ENCODE data around the gene DAPK2.

Gene DAPK2

DNA sequence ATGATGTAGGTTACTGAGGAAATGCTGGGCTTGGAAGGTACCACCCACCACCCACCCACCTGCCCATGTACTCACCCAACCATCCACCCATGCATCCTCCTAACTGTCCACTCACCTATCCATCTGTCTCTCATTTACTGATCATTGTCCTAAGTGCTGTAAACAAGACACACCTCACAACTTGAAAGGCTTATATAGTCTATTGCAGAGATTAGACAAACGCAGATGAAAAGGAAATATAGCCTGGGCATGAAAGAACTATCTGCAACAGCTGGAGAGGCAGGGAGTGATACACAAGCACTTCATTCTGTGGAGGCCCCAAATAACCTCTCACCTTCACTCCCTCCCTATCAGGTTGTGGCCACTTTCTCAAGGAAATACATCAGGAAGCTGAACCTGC is 54.0 kb downstream of the DAPK2 start:
- H3K9ac ChIP-seq (ENCODE audit: low read depth, low read length), result no peak overlapping the region
- H3K4me1 ChIP-seq (ENCODE audit: insufficient read depth, low read length), result no peaks in the 10 kb centered on the region
- H3K79me2 ChIP-seq (ENCODE audit: insufficient read depth, low read length), result no peaks in the 10 kb centered on the region
- no peak overlapping the region for H2AFZ ChIP-seq (ENCODE audit: low read depth, low read length)
- H3K4me3 ChIP-seq (ENCODE audit: low read depth in 1 of 2, low read length in 2 of 2), result no peak overlapping the region
- no peaks in the 10 kb centered on the region for H3K27me3 ChIP-seq (ENCODE audit: insufficient read depth, low read length, poor library complexity)
- H3K9me3 ChIP-seq (ENCODE audit: insufficient read depth, low read length, severe bottlenecking), result no peaks in the 10 kb centered on the region
- H3K36me3 ChIP-seq (ENCODE audit: insufficient read depth, low read length), result no peaks in the 10 kb centered on the region
- ATAC-seq (ENCODE audit: insufficient read depth, low read depth) (no peak), DNase-seq (no peak)
- TF ChIP-seq, protein P1, sequence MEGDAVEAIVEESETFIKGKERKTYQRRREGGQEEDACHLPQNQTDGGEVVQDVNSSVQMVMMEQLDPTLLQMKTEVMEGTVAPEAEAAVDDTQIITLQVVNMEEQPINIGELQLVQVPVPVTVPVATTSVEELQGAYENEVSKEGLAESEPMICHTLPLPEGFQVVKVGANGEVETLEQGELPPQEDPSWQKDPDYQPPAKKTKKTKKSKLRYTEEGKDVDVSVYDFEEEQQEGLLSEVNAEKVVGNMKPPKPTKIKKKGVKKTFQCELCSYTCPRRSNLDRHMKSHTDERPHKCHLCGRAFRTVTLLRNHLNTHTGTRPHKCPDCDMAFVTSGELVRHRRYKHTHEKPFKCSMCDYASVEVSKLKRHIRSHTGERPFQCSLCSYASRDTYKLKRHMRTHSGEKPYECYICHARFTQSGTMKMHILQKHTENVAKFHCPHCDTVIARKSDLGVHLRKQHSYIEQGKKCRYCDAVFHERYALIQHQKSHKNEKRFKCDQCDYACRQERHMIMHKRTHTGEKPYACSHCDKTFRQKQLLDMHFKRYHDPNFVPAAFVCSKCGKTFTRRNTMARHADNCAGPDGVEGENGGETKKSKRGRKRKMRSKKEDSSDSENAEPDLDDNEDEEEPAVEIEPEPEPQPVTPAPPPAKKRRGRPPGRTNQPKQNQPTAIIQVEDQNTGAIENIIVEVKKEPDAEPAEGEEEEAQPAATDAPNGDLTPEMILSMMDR (IDR thresholded peaks at IDR 0.05; ENCODE audit: borderline replicate concordance, extremely low read depth, low read length, poor library complexity, severe bottlenecking), result no peak
- TF ChIP-seq EZH2 (IDR thresholded peaks at IDR 0.05; ENCODE audit: borderline replicate concordance, low read depth, low read length, severe bottlenecking), result no peak
- no peak overlapping the region for H3K4me2 ChIP-seq (ENCODE audit: insufficient read depth, low read length)
- H4K20me1 ChIP-seq (ENCODE audit: insufficient read depth, low read length), result no peaks in the 10 kb centered on the region
- no peak overlapping the region for H3K27ac ChIP-seq (ENCODE audit: low read length)

DNA sequence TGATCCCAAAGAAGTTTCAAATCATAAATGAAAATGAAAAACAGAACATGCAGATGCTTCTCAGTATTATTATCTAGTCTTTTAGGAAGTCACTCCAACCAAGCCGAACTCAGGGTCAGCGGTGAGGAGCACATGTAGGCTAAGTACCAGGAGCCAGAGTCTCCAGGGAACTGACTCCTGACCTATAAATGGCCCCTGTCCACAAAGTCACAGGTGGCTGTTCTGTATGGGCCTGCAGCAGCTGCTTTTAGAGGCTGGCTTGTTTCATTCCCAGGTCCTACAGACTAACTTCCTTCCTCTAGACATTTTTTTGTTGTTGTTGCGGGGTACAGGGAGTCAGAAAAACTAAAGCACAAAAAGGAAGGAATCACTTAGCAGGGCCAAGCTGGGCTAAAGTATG is 54.6 kb downstream of the DAPK2 start:
- H3K4me1 ChIP-seq (ENCODE audit: insufficient read depth, low read length), result no peaks in the 10 kb centered on the region
- no peak overlapping the region for H3K4me2 ChIP-seq (ENCODE audit: insufficient read depth, low read length)
- TF ChIP-seq, protein P1 (IDR thresholded peaks at IDR 0.05; ENCODE audit: borderline replicate concordance, extremely low read depth, low read length, poor library complexity, severe bottlenecking), result no peak
- TF ChIP-seq EZH2 (IDR thresholded peaks at IDR 0.05; ENCODE audit: borderline replicate concordance, low read depth, low read length, severe bottlenecking), result no peak
- no peak for ATAC-seq (ENCODE audit: insufficient read depth, low read depth)
- no peaks in the 10 kb centered on the region for H3K9me3 ChIP-seq (ENCODE audit: insufficient read depth, low read length, severe bottlenecking)
- no peak overlapping the region for H3K27ac ChIP-seq (ENCODE audit: low read length)
- no peak overlapping the region for H3K4me3 ChIP-seq (ENCODE audit: low read depth in 1 of 2, low read length in 2 of 2)
- H2AFZ ChIP-seq (ENCODE audit: low read depth, low read length), result no peak overlapping the region
- no peaks in the 10 kb centered on the region for H3K27me3 ChIP-seq (ENCODE audit: insufficient read depth, low read length, poor library complexity)
- H3K79me2 ChIP-seq (ENCODE audit: insufficient read depth, low read length), result no peaks in the 10 kb centered on the region
- DNase-seq, result no peak
- no peaks in the 10 kb centered on the region for H4K20me1 ChIP-seq (ENCODE audit: insufficient read depth, low read length)
- no peaks in the 10 kb centered on the region for H3K36me3 ChIP-seq (ENCODE audit: insufficient read depth, low read length)
- no peak overlapping the region for H3K9ac ChIP-seq (ENCODE audit: low read depth, low read length)

DNA sequence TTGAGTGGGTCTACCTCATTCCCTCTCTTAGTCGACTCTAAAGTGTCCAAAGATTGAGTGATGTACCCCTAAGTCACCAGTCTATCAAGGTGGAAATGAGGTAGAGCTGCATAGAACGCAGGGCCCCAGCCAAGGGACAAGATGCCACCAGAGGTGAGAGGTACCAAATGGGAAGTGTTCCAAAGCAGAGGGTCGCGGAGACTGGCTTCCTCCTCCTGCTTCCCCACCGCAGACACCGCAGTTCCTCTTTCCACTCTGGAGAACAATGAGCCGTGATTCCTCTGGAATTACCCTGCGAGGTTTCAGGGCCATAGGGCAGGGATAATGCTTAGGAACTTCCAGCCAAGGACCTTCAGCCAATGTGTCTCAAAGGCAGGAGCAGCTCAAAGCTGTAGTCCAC is 55.8 kb downstream of the DAPK2 start:
- H4K20me1 ChIP-seq (ENCODE audit: insufficient read depth, low read length), result no peaks in the 10 kb centered on the region
- no peaks in the 10 kb centered on the region for H3K79me2 ChIP-seq (ENCODE audit: insufficient read depth, low read length)
- no peaks in the 10 kb centered on the region for H3K4me1 ChIP-seq (ENCODE audit: insufficient read depth, low read length)
- DNase-seq, result no peak
- H2AFZ ChIP-seq (ENCODE audit: low read depth, low read length), result no peak overlapping the region
- H3K36me3 ChIP-seq (ENCODE audit: insufficient read depth, low read length), result no peaks in the 10 kb centered on the region
- TF ChIP-seq, protein P1 (IDR thresholded peaks at IDR 0.05; ENCODE audit: borderline replicate concordance, extremely low read depth, low read length, poor library complexity, severe bottlenecking), result no peak
- no peak for TF ChIP-seq EZH2 (IDR thresholded peaks at IDR 0.05; ENCODE audit: borderline replicate concordance, low read depth, low read length, severe bottlenecking)
- no peak for ATAC-seq (ENCODE audit: insufficient read depth, low read depth)
- H3K4me3 ChIP-seq (ENCODE audit: low read depth in 1 of 2, low read length in 2 of 2), result no peak overlapping the region
- no peak overlapping the region for H3K4me2 ChIP-seq (ENCODE audit: insufficient read depth, low read length)
- no peaks in the 10 kb centered on the region for H3K27me3 ChIP-seq (ENCODE audit: insufficient read depth, low read length, poor library complexity)
- H3K9ac ChIP-seq (ENCODE audit: low read depth, low read length), result no peak overlapping the region
- H3K9me3 ChIP-seq (ENCODE audit: insufficient read depth, low read length, severe bottlenecking), result no peaks in the 10 kb centered on the region
- H3K27ac ChIP-seq (ENCODE audit: low read length), result no peak overlapping the region
